GM18499 (cell line): Measurements from ENCODE around the gene MYADM.

Experiments used
- ATAC-seq: cut with Tn5 transposase; IDR thresholded peaks from one replicate; pipeline ENCODE4 v1.9.1; 2021; ENCODE audit warnings: moderate number of reproducible peaks; ENCODE audit not compliant: insufficient read depth, unreplicated experiment

The MYADM gene

DNA sequence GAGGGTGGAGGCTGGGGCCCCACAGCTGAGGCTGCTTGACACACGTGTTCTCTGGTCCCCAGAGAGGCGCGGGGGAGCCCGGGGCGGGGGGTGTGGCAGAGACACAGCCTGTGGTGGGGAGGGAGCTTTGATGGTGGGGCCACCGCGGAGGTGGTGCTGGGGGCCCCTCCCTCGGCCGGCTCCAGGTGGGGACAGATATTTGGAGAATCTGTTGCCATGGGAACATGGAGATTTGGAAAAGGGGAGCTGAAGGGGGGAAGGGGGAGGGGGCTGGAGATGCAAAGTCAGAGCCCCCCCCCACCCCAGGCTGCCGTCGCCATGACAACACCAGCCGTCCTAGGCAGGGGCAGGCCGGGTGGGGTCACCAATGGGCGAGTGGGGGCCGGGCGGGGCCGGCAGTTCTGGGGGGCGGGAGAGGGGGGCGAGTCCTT is 15.6 kb downstream of the MYADM start:
- ATAC-seq, result no peak

DNA sequence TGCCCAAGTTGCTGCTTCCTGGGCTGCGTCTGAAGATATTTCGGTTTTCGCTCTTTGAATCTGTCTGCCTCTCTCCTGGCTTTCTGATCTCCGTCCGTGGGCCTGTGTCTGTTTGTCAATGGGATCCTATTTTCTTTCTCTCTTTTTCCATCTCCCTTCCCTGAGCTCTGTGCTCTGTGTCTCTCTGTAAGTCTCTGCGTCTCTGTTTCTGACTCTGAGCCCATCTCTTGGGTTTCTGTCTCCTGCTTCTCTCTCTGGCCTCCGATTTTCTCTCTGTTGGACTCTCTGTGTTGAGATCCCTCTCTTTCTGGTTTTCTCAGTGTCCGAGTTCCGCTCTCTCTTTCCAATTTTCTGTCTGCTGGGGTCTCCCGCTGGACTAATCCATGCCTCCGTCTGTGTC is 16.1 kb downstream of the MYADM start:
- ATAC-seq, result no peak

DNA sequence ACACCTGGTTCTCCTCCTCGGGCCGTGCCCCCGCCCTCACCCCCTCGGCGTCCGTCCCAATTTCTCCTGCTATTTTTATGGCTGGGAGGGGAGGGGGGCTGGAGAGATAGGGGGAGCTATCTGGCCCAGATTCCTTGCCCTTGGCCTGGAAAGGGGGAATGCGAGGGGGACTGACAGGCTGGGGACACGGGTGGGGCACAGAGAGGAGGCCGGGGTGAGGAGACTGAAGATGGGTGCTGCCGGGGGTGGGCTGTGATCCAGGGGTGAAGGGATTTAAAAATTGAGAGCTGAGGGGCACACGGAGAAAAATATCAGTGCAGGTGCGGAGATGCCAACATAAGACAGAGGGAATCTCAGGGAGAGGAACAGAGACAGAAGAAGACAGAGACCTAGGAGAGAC is 16.6 kb downstream of the MYADM start:
- no peak for ATAC-seq

DNA sequence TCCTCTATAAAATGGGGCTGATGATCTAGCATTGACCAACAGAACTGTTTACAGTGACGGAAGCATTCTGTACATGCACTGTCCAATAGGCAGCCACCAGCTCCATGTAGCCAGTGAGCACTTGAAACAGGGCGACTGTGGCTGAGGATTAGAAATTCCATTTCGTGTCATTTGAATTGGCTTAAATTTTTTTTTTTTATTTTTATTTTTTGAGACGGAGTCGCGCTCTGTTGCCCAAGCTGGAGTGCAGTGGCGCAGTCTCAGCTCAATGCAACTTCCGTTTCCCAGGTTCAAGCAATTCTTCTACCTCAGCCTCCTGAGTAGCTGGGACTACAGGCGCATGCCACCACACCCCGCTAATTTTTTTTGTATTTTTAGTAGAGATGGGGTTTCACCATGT is 17.4 kb downstream of the MYADM start:
- no peak for ATAC-seq

DNA sequence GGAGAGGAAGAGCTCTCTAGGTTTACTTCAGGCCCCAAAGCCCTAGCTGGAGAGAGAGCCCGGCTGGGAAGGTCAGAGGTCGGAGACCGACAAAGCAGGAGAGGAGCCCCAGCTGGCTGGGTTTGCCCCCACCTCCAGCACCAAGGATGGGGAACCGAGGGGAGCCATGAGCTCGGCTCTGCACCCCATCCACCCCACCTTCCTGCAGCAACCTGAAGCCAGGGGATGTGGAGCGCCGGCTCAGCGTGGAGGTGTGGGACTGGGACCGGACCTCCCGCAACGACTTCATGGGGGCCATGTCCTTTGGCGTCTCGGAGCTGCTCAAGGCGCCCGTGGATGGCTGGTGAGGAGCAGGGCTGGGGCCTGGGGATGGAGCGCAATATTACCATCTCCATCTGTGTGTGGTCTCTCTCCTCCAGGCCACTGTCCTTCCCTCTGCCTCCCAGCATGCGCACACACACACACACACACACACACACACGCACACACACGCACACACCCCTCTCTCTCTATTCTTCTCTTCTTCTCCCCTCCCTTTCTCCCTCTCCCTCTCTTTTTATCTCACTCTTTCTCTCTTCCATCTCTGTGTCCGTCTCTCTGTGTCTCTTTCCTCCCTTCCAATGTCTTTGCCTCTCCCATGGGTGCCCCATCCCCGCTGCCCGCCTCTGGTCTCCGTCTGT is 24.8 kb downstream of the MYADM start:
- no peak for ATAC-seq

DNA sequence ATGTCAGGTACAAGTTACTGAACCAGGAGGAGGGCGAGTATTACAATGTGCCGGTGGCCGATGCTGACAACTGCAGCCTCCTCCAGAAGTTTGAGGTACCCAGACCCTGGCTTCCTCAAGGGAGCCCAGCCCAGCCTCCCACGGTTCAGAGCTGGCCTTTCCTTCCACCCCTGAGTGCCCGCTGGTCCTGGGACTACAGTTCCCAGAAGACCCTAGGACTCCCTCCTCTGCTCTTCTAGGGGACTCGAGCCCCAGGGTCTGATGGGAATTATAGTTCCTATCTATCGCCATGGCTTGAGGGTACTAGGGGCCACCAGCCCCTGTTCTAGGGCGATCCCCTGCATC is 25.3 kb downstream of the MYADM start:
- ATAC-seq, result no peak

DNA sequence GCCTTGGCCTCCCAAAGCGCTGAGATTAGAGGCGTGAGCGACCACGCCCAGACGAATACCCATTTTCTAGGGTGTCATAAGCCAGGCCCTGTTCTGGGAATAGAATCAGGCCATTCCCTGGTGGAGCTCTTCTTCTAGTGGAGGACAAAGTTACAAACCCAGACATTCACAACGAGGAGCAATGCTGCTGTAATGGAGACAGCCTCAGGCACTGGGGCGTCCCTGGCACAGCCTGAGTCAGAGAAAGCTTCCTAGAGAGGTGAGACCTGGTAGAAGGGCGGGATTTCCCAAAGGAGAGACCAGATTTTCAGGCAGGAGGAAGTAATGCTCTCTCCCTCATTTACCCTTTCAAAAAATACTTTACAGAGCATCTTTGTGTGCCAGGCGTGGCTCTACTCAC is 27.0 kb downstream of the MYADM start:
- ATAC-seq, result no peak

DNA sequence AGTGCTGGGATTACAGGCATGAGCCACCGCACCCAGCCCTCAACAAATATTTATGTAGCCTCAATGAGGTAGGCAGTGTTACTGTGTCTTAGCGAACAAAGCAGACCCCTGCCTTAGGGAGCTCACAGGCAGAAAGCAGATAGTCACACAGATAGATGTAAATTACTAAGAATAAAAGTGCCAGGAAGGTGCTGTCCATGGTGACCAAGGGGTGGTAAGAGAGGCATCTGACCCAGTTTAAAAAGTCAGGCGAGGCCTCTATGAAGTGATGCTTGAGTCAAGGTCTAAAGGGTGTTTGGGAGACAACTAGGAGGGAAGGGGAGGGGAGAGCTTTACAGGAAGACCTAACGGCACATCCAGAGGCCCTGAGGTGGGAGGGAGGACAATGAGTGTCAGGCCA is 29.0 kb downstream of the MYADM start:
- no peak for ATAC-seq

DNA sequence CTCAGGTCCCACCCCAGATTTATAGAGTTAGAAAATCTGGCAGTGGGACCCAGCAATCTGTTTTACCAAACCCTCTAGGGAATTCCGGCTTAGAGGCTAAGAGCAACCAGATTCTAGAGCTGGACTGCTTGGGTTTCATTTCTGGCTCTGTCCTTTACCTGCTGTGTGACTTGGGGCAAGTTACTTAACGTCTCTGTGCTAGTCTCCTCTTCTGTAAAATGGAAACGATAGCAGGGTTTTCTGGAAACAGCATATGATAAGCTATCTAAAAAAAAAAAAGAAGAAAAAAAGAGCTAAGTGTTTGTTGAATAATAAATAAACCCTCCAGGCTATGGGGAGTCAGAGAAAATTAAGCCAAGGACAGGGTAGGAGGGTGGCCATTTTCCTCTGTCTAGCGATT is 29.8 kb downstream of the MYADM start:
- no peak for ATAC-seq

DNA sequence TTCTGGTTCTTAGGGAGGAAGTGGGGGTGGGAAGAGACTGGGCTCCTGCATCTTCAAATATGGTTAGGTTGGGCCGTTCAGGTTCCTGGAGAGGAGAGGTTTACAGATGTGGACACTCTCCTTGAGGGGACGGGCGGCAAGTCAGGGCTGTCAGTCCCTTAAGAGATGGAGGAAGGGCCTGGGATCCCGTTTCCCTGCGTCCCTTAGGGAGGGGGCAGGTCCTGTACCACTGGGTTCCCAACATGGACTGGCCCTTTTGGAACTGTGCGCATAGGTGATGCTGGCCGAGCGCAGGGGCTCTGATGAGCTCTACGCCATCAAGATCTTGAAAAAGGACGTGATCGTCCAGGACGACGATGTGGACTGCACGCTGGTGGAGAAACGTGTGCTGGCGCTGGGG is 30.5 kb downstream of the MYADM start:
- no peak for ATAC-seq

DNA sequence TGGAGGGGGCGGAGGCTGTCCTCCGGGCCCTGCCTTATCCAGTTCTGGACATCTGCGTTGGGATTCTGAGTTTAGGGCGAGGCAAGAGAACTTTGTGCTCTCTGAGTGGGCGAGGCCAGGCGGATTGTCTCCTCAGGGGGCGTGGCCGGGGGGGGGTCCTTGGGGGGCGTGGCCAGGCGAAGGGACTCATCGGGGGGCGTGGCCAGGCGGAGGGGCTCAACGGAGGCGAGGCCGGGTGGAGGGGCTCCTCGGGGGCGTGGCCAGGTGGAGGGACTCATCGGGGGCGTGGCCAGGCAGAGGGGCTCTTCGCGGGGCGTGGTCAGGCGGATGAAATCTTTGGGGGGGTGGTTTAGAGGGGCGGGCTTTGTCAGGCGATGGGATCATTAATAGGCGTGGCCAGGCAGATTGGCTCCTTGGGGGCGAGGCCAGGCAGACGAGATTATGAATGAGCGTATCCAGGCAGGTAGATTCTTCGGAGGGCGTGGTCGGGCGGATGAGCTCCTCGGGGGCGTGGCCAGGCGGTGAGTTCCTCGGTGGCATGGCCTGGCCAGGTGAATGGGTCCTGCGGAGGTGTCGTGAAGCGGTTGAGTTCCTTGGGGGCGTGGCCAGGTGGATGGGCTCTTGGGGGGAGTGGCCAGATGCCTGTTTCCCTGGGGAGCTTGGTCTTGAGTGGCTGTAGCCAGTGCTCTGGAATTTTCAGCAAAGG is 31.1 kb downstream of the MYADM start:
- ATAC-seq, result no peak

DNA sequence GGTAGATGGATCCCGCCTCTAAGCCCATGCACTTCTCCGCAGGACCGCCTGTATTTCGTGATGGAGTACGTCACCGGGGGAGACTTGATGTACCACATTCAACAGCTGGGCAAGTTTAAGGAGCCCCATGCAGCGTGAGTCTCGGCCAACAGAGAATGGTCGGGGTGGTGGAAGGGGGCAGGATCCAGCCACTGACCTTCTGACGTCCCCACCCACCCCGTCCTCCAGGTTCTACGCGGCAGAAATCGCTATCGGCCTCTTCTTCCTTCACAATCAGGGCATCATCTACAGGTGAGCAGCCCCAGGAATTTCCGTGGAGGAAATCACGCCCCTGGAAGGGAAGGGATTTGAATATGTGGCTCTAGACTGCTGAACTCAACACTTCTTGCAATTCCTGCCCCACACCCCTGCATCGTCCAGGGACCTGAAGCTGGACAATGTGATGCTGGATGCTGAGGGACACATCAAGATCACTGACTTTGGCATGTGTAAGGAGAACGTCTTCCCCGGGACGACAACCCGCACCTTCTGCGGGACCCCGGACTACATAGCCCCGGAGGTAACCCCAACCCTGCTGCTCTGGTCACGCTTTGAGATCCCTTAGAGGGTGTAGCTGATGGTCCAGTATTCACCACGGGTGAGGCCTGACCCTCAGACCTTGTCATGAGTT is 32.6 kb downstream of the MYADM start:
- no peak for ATAC-seq

DNA sequence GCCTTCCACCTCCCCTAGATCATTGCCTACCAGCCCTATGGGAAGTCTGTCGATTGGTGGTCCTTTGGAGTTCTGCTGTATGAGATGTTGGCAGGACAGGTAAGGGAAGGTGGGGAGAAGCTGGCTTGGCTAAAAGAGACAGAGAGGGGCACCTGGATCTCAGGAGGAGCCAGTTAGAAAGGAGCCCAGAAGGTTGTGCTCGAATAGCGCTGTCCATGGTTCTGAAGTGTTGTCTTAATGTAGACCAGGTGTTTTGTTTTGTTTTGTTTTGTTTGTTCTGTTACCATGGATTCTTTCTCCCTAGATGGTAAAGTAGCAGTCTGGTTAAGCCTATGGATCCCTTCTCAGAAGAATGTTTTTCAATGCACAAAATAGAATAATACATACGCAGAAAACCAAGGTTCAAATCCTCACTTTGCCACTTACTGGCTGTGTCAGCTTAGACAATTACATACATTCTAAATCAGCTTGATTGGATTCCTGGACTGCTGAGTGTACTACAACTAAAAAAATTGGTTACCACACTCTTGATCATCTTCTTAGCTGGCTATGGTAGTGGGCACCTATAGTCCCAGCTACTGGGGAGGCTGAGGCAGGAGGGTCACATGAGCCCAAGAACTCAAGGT is 35.5 kb downstream of the MYADM start:
- ATAC-seq, result no peak

DNA sequence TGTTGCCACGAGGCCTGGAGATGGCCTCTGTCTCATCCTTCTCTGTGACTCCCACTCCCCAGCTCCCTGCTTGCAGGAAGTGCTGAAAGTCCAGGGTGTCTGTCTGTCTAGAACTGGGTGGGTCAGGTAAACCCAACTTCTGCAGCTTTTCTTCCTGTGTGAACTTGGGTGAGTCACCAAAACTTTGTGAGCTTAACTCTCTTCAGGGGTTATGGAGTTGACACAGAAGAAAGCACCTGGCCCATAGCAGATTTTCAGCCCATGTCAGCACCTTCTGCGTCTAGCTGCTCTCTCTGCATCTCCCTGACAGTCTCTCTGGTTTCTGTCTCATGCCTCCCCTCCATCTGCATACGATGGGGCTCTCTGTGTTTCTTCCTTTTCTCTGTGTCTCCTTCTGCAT is 37.2 kb downstream of the MYADM start:
- ATAC-seq, result no peak

DNA sequence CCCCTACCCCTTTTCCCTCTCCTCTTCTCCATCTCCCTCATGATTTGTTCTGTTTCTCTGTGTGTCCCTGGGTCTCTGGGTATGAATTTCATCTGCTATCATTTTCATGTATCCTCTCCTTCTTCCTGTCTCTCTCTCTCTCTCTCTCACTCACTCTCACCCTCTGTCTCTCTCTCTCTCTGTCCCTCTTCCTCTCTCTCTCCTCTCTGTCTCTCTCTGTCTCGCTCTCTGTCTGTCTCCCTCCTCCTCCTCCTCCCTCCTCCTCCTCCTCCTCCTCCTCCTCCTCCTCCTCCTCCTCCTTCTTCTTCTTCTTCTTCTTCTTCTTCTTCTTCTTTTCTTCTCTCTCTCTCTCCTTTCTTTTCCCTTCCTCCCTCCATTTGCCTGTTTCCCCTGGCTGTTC is 38.1 kb downstream of the MYADM start:
- no peak for ATAC-seq

DNA sequence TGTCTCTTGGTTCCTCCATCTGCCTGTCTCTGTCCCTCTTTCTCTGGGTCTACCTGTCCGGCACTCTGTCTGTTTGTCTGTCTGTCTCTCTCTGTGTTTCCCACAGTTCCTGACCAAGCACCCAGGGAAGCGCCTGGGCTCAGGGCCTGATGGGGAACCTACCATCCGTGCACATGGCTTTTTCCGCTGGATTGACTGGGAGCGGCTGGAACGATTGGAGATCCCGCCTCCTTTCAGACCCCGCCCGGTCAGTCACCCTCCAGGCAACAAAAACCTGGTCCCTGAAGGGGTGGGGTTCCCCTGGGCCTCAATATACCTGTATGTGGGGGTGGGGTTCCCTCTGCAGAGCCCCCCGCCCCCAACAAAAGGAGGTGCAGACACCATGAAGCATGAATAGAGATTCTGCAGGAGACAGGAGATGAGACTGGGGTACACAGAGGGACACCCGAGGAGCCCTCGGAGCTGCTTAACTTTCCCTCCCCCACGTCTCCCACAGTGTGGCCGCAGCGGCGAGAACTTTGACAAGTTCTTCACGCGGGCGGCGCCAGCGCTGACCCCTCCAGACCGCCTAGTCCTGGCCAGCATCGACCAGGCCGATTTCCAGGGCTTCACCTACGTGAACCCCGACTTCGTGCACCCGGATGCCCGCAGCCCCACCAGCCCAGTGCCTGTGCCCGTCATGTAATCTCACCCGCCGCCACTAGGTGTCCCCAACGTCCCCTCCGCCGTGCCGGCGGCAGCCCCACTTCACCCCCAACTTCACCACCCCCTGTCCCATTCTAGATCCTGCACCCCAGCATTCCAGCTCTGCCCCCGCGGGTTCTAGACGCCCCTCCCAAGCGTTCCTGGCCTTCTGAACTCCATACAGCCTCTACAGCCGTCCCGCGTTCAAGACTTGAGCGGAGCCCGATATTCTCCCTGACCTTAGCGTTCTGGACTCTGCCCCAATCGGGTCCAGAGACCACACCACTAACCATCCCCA is 38.8 kb downstream of the MYADM start:
- ATAC-seq, result no peak

DNA sequence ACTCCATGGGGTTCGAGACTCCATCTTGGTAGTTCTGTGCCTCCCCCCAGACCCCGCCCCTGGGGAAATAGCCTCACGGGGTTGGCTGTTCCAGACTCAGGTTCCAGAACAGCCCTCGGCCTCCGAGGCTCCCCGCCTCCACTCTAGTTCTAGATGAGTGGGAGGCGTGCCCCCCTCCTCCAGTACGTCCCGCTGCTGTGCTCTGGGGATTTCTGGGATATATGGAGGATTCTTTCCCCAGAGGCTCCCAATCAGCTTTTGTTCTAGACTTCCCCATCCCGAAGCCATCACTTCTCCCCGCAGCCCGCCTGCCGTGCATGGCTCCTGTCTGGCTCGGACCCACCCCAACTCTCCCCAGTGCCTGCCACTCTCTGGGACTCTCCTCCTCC is 39.5 kb downstream of the MYADM start:
- no peak for ATAC-seq

DNA sequence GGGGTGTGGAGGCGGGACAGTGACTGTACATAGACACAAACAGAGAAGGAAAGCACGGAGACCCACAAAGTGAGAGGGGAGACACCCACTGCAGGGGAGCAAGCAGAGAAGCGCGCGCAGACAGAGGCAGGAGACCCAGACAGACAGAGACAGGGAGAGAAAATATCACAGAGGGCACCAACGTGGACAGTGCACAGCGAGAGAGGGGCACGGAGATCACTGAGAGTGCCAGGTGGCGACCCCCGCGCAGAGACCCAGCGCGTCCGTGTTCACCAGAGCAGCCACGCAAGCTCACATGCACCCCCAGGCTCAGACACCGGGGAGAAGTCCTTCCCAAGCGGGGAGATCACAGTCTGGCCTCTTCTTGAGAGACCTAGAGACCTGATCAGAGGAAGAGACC is 40.0 kb downstream of the MYADM start:
- no peak for ATAC-seq

DNA sequence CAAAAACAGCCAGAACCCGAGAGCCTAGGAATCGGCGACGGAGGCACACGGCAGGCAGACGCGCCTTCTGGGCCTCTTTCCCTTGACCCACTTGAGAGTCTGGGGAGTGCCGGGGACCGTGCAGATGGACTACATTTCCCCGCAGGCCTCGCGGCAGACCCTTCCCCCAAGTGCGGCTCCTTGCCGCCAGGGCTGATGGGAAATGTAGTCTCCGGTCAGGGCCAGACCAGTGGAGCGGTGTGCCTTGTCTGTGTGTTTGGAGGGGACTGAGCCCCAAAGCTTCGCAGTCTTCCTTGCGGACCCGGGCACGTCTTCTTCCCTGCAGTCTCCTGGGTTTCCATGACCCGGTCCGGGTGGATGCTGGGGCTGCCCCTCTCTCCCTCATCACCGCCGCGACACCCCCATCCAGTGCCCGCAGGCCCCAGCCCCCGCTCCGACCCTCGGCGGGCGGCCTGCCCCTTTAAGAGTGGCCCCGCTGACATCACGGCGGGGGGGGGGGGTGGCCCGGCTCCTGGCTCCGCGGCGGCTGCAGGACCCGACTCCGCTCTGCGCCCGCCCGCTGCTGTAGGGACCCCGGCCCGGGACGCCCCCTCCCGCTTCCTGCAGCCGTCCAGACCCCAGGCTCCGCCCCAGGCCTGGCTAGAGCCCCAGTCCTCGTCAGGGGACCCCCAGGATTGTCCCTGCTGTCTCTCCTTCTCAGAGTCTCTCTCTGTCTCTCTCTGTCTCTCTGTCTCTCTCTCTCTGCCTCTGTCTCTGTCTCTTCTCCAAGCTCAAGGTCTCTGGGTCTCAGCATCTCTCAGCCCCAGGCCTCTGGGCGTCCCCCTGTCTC is 40.6 kb downstream of the MYADM start:
- ATAC-seq, result no peak
